GM18505 (cell line): ENCODE data around the gene P2RY14.
"Not testable (repeated sequence)": the region's sequence is repeated elsewhere in the genome, so short reads cannot be mapped to it uniquely, and the experiment has no call there.

ENCODE experiments used
- ATAC-seq: cut with Tn5 transposase; IDR thresholded peaks from one replicate; pipeline ENCODE4 v1.9.1; 2021; ENCODE audit not compliant: unreplicated experiment
- POLR2A ChIP-seq: IDR thresholded peaks from 4 replicates; pipeline ENCODE4 v1.6.1; 2011; ENCODE audit warnings: borderline replicate concordance; ENCODE audit not compliant: insufficient read depth, insufficient read length; ENCODE audit errors: extremely low read depth

P2RY14 gene

DNA sequence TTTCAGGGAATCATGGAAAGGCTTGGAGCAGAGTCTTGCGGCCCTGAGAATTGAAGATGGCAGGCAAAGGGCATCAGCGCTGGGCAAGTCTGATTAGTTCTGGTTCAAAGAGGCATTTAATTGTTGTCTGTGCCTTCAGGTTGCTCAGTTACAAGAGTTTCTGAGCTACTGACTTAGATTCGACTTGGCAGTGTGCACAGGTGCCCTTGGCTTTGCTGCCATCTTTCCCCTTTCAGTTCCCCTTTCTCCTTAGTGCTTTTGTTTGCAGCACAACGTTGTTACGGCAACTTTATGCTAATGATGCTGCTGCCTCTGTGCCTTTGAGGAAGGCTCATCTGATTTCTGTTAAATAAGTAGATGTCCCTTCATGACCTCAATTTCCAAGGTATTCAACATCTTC lies 12.5 kb downstream of the P2RY14 start:
- ATAC-seq, result peak; percentile 96
- TF ChIP-seq POLR2A, result no peak

DNA sequence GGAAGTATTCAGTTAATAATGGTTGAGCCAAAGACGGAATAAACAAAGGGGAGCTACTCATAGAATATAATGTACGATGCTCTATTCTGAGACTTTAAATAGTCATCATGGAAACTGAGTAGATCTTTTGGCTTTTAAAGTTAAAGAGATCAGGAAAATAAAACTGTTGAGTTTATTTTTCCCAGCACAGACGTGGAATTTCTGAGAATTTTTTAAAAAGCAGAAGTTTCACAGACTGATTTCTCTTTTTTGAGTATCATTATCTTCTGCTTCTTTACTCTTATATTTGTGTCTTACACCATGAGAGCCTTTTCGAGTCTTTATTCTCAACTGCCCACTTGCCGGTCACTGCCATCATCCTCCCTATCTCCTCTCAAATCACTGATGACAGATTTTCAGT lies 13.2 kb downstream of the P2RY14 start:
- no peak for TF ChIP-seq POLR2A

DNA sequence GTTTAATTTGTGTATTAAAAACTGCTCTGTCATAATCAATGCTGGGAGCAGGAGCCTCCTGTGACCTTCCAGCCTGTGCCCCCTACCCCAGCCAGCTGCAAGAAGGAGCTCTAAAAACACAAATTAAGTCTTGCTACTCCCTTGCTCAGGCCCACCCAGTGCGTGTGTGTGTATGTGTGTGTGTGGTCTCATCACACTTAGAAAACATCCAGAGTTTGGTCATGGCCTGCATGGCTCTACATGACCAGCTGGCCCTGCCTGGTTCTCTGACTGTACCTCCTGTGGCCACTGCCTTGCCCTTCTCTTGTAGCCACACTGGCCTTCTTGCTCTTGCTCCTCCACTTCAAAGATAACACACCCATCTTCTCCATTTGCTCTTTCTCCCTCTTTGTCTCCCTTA lies 13.7 kb downstream of the P2RY14 start:
- ATAC-seq, result no peak
- TF ChIP-seq POLR2A, result no peak

More for the DNA sequence above, 13.2 kb downstream of the P2RY14 start:
- no peak for ATAC-seq

DNA sequence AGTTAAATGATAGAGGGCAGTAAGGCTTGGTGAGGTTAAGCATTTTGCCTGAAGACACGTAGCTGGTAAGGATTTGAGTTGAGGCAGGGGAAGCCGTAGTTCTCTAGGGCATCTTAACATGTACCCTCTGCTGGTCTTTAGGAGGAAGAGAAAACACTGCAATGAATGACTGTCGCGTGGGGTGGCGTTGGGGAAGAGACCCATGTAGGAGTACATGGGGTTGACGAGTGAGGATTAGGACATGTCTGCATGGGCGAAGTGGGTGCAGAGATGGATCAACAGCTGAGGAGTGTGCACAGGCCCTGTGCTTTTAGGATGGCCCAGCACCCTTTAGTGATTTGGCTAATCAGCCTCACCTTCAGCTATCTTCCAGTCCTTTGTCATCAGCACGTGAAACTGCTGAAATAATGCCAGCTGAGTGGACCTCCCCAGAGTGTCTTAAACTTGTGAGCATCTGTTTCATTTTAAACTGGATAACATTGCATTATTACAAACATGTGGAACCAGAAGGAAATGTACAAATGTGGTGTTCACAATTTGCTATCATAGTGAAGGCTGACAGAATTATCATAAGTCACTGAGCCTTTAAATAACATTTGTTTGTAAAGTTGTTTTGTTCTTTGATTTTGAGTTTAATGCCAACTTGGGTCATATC lies 15.3 kb downstream of the P2RY14 start:
- ATAC-seq, result no peak
- no peak for TF ChIP-seq POLR2A

DNA sequence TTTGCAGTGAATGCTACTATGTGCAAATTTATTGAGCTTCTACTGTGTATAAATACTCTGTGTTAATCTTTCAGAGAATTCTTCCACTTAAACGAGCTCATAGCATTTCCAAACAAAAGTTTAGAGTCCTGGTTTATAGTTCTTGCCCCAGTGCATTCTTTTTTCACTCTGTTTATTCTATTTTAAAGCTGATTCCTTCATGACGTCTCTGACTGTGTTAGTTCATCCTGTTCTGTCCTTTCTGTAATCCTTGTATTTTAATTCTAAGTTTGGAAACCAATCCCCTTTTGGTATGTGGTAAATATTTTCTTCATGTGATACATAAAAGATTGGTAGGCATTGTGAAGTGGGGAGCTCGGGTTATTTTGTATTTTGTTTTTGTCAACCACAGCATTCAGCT lies 18.7 kb downstream of the P2RY14 start:
- TF ChIP-seq POLR2A, result no peak
- no peak for ATAC-seq

DNA sequence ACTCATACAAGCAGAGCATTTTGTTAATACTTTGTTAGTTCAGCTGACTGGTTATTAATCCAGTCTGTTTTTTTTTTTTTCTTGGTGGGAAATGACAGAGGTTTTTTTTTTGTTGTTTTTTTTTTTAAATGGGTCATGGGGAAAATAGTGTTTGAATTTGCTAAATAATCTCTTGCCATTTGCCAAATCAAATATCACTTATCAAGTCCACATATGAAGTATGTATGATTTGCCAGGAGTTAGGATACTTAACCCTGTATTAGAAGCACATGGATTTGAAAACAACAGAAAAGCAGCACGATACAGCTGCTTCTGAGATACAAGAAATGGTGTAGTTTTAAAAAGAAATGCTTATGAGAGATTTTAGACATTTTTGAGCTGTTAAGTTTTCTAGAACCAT lies 21.6 kb downstream of the P2RY14 start:
- no peak for TF ChIP-seq POLR2A
- no peak for ATAC-seq

DNA sequence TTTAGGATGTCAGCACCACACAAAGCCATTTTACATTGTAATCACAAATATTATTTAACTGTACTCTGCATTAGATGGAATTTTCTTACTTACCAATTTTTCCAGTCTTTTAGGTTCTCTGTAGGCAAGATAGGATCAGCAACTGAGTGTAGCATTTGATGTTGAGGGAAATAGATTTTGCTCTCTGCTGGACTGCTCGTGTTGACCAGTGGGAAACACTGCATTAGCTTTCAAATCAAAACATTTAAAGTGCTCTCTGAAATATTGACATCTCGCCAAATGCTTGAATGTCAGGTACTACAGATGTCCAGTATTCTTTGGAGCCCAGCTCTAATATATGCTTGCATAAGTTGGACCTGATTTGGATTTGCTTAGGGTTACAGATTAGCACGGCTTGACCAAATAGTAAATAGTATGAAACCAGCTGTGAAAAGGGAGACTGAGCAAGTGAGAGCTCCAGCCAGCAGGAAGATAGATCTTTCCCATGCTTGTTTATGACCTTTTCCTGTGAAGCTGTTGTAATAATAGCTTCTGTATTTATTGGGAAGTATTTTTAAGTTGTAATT lies 29.5 kb downstream of the P2RY14 start:
- no peak for TF ChIP-seq POLR2A
- no peak for ATAC-seq

DNA sequence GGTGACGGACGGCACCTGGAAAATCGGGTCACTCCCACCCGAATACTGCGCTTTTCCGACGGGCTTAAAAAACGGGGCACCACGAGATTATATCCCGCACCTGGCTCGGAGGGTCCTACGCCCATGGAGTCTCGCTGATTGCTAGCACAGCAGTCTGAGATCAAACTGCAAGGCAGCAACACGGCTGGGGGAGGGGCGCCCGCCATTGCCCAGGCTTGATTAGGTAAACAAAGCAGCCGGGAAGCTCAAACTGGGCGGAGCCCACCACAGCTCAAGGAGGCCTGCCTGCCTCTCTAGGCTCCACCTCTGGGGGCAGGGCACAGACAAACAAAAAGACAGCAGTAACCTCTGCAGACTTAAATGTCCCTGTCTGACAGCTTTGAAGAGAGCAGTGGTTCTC lies 36.3 kb downstream of the P2RY14 start:
- not testable (repeated sequence) for ATAC-seq

DNA sequence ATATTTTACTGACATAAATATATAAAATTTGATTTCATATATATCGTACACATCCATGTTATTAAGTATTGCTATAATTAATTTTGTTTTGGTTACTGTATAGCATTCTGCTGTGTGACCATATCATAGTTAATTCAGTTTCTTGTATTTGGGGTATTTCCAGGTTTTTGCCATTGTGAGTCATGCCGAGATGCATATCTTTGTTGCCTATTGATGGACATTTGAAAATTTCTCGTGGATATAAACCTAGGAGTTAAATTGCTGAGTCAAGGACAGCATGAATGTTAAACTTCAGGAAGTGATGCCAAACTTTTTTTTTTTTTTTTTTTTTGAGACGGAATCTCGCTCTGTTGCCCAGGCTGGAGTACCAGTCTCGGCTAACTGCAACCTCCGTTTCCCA lies 41.6 kb downstream of the P2RY14 start:
- no peak for ATAC-seq
- no peak for TF ChIP-seq POLR2A

DNA sequence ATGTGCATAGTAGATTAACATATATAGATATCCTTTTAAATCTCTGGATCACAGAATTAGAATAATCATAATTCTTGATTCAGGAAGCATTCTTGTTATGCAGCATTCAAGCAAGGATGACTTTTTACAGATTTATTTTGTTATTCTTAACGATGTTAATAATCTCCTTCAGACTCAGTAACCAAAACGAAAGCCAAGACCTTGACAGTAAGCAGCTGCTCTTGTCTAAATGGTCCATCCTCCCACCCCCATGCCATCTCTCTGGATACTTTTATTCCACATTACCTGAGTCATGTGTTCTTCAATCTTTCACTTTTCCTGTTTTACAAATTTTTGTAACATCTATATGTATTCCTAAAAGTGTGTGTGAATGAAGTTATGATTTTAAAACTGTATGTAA lies 42.0 kb downstream of the P2RY14 start:
- TF ChIP-seq POLR2A, result no peak
- no peak for ATAC-seq

DNA sequence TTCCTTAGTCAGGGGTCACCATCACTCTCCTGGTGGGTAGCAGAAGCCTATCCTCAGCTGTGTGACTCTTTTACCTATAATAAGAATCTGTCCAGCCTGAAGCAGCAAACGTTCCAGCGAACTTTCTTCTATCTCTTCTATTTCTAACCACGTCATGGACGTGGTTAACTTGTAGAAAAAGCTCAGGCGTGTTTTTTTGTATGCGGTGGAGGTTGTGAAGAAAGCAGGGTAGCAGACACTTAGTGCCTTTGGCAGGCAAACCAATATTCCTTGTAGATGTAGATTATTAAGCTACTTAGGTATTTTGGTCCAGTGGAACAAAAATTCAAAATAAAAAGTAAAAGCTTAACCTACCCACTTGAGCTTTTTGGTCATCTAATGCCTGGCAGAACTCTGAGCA lies 43.5 kb downstream of the P2RY14 start:
- no peak for TF ChIP-seq POLR2A
- ATAC-seq, result no peak

DNA sequence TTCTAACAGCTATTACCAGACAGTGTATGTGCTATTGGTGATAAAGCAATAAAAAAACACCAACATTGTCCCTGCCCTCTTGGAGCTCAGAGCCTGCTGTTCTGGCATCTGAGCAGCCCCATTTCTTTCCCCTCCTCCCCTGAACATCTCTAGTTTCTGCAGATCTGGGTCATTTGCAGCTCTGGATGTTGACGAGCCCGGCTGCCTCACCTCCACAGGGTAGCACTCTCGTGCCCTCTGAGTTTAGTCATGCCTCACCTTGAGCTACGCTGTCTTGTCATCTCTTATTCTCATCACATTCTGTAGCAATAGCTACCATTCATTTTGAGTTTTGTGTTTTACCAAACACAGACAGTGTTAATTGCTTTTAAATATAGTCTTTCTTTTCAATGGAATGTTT lies 45.4 kb downstream of the P2RY14 start:
- ATAC-seq, result no peak
- TF ChIP-seq POLR2A, result no peak

DNA sequence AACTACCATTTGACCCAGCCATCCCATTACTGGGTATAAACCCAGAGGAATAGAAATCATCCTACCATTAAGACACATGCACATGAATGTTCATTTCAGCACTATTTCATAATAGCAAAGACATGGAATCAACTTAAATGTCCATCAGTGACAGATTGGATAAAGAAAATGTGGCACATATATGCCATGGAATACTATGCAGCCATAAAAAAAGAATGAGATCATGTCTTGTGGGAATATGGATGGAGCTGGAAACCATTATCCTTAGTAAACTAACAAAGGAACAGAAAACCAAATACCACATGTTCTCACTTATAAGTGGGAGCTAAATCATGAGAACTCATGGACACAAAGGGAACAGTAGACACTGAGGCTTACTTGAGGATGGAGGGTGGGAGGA lies 45.9 kb downstream of the P2RY14 start:
- ATAC-seq, result not testable (repeated sequence)

DNA sequence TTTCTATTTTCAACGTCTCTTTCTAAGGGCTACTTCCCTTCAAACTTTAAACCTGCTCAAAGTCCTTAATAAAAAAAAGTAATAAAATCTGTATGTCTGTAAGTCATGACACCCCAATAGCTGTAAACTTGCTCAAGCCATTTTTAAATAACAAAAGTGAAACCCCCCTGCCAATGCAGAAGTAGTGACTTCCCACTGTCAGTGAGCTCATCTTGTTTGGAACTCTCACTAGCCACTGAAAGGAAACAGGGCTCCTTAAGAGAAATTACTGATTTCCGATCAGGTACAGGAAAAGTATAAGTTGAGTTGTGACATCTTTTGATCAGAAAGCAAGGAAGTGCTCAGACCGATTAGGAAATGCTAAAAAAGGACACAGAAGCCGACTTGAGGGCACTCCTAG lies 47.7 kb downstream of the P2RY14 start:
- no peak for TF ChIP-seq POLR2A
- ATAC-seq, result peak; percentile 48

DNA sequence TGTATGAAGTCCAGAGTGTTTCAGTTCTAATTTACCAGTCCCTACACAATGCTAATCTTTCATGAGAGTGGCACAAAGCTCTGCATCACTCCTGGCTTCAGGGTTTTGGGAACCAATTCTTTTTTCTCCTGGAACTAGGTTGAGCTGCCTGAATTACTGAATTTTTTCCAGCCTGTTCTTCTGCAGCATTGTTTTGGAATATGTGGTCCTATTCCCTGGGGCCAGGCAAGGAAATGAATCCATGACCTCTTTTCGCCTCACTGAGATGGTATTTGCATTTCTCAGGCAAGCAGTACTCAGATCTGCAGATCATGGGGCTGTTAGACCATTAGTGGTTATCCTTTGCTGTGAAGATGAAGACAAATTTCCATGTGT lies 49.7 kb downstream of the P2RY14 start:
- TF ChIP-seq POLR2A, result no peak
- no peak for ATAC-seq
